Measurements from ENCODE around the gene ADGRL4. TPM values are rescaled to one million over a fixed set of nuclear protein-coding genes. Genes with fewer than 3 reads are reported as not detected.

Gene ADGRL4
- total RNA-seq, 1 experiment from 2014 or later, result 0.63 TPM

DNA sequence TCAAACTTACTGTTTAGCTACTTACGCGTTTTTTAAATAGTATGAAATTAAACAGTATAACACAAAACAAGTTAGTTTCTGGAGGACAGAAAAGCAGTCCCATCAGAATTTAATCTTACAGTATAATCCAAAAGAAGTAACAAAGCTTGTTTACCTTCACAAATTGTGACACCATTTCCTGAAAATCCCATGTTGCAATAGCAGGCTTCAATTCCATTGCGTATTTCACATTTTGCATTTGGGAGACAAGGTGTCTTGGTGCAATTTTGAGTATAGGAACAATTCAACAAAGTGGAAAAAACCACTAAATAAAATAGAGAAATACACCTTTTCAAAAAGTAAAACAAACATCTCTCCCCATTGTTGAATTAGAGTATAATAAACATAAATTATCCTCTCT lies 1.6 kb downstream of the ADGRL4 start:
- H3K4me3 Mint-ChIP-seq, result no peak overlapping the region
- no peak overlapping the region for H3K4me2 ChIP-seq (ENCODE audit: insufficient read depth, insufficient read length, low read length)

More for the DNA sequence above, 1.6 kb downstream of the ADGRL4 start:
- Histone ChIP-seq H2BK5ac (ENCODE audit: insufficient read length, low read length) (no peak overlapping the region), H3K27me3 (ENCODE audit: insufficient read depth, low read length) (no peaks in the 10 kb centered on the region), H2BK120ac (ENCODE audit: low read depth, low read length, poor library complexity, severe bottlenecking) (no peak overlapping the region), H2AK5ac (ENCODE audit: insufficient read length, low read length) (no peak overlapping the region), H2BK12ac (ENCODE audit: insufficient read length, low read depth, low read length) (no peak overlapping the region), H4K5ac (ENCODE audit: insufficient read length, low read depth, low read length) (no peak overlapping the region), H3K23ac (ENCODE audit: insufficient read length, low read depth, low read length) (no peak overlapping the region), H2AFZ (ENCODE audit: low read length) (no peak overlapping the region), H4K91ac (ENCODE audit: insufficient read length, low read depth, low read length) (no peak overlapping the region), H4K20me1 (ENCODE audit: control insufficient read depth, insufficient read depth, insufficient read length) (no peaks in the 10 kb centered on the region), H3K23me2 (ENCODE audit: insufficient read length, low read depth, low read length, poor library complexity, severe bottlenecking) (peaks cover 5% of the 10 kb centered on the region), H3T11ph (ENCODE audit: low read length) (no peak overlapping the region), H3K27ac (ENCODE audit: insufficient read length, low read depth, low read length) (no peak overlapping the region), H4K8ac (replicated peaks; ENCODE audit: insufficient read length, low read depth, low read length) (no peak overlapping the region), H3K56ac (ENCODE audit: insufficient read length, low read depth, low read length) (no peak overlapping the region), H2BK20ac (ENCODE audit: low read depth, low read length, poor library complexity, severe bottlenecking) (no peak overlapping the region), H3K14ac (ENCODE audit: insufficient read depth, low read length) (no peak overlapping the region), H3K18ac (ENCODE audit: insufficient read length, low read depth, low read length) (no peak overlapping the region), H3K9me3 (ENCODE audit: control insufficient read depth, low read depth, low read length) (no peaks in the 10 kb centered on the region), H3K79me1 (ENCODE audit: insufficient read depth, low read depth, low read length, poor library complexity, severe bottlenecking) (no peaks in the 10 kb centered on the region), H3K9ac (ENCODE audit: extremely low read depth, insufficient read length, low read length) (no peak overlapping the region), H3K4me1 (ENCODE audit: insufficient read depth, low read length) (no peaks in the 10 kb centered on the region), H2BK15ac (ENCODE audit: low read depth, low read length) (no peak overlapping the region), H3K79me2 (ENCODE audit: insufficient read depth, low read length) (no peaks in the 10 kb centered on the region), H3K4ac (ENCODE audit: low read depth, low read length) (no peak overlapping the region)
- no CpG with 5 or more reads among the region's 3 CpGs for WGBS (ENCODE audit: extremely low coverage, insufficient read length, low lambda C conversion rate)
- no peak overlapping the region for H3K27ac Mint-ChIP-seq
- DNase-seq, result no peak
- H3K27me3 Mint-ChIP-seq (ENCODE audit: low read depth), result peaks cover 2% of the 10 kb centered on the region; the same call in 1 of the 2 replicates
- H3K4me1 Mint-ChIP-seq, result peaks cover 11 to 12% of the 10 kb centered on the region in 2 experiments
- H3K36me3 Mint-ChIP-seq (ENCODE audit: insufficient read depth in 1 of 3, low read depth in 3 of 3), result no peaks in the 10 kb centered on the region
- H3K9me3 Mint-ChIP-seq, result no peaks in the 10 kb centered on the region
- TF ChIP-seq, protein P1, sequence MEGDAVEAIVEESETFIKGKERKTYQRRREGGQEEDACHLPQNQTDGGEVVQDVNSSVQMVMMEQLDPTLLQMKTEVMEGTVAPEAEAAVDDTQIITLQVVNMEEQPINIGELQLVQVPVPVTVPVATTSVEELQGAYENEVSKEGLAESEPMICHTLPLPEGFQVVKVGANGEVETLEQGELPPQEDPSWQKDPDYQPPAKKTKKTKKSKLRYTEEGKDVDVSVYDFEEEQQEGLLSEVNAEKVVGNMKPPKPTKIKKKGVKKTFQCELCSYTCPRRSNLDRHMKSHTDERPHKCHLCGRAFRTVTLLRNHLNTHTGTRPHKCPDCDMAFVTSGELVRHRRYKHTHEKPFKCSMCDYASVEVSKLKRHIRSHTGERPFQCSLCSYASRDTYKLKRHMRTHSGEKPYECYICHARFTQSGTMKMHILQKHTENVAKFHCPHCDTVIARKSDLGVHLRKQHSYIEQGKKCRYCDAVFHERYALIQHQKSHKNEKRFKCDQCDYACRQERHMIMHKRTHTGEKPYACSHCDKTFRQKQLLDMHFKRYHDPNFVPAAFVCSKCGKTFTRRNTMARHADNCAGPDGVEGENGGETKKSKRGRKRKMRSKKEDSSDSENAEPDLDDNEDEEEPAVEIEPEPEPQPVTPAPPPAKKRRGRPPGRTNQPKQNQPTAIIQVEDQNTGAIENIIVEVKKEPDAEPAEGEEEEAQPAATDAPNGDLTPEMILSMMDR (conservative IDR thresholded peaks at IDR 0.05), result no peak
